MM.1S (cell line): ENCODE results near the gene MSI2.

Experiments used
- DNase-seq: peaks from one replicate; pipeline ENCODE4 v3.0.0-alpha.2; 2015
- H2AFZ ChIP-seq: fragments of 300-600 bp; sonication (generic); 2 replicates; pipeline ENCODE4 v1.6.0; 2016; ENCODE audit warnings: antibody characterized with exemption, low read length
- H3F3A ChIP-seq: fragments of 300-600 bp; sonication (generic); 2 replicates; pipeline ENCODE4 v1.6.1; 2016; ENCODE audit warnings: mild to moderate bottlenecking, antibody characterized with exemption, low read length, moderate library complexity, mixed read lengths; ENCODE audit not compliant: insufficient read depth
- H3K27ac ChIP-seq: fragments of 300-600 bp; sonication (generic); 2 replicates; pipeline ENCODE4 v1.5.1; 2016; ENCODE audit warnings: mild to moderate bottlenecking, low read length
- H3K27me3 ChIP-seq: fragments of 300-600 bp; sonication (generic); replicated peaks from 2 replicates; pipeline ENCODE4 v1.6.0; 2016; ENCODE audit warnings: low read length; ENCODE audit not compliant: insufficient read depth
- H3K36me3 ChIP-seq: fragments of 300-600 bp; sonication (generic); replicated peaks from 2 replicates; pipeline ENCODE4 v1.6.1; 2016; ENCODE audit warnings: mild to moderate bottlenecking, low read length, mixed read lengths; ENCODE audit not compliant: insufficient read depth
- H3K4me1 ChIP-seq: fragments of 300-600 bp; sonication (generic); 2 replicates; pipeline ENCODE4 v1.6.1; 2016; ENCODE audit warnings: low read length, mixed read lengths
- H3K4me2 ChIP-seq: fragments of 300-600 bp; sonication (generic); 2 replicates; pipeline ENCODE4 v1.6.0; 2016; ENCODE audit warnings: low read depth, low read length
- H3K4me3 ChIP-seq: fragments of 300-600 bp; sonication (generic); 2 replicates; pipeline ENCODE4 v1.5.1; 2016; ENCODE audit warnings: low read length, mixed read lengths
- H3K79me2 ChIP-seq: fragments of 300-600 bp; sonication (generic); 2 replicates; pipeline ENCODE4 v1.6.1; 2016; ENCODE audit warnings: mixed run types, low read length, mixed read lengths
- H3K9ac ChIP-seq: fragments of 300-600 bp; sonication (generic); 2 replicates; pipeline ENCODE4 v1.6.1; 2016; ENCODE audit warnings: low read length, mixed read lengths
- H3K9me2 ChIP-seq: fragments of 300-600 bp; sonication (generic); replicated peaks from 2 replicates; pipeline ENCODE4 v1.6.1; 2016; ENCODE audit warnings: mild to moderate bottlenecking, low read length, mixed read lengths; ENCODE audit not compliant: insufficient read depth
- H3K9me3 ChIP-seq: fragments of 300-600 bp; sonication (generic); replicated peaks from 2 replicates; pipeline ENCODE4 v1.6.1; 2016; ENCODE audit warnings: mild to moderate bottlenecking, low read length, mixed read lengths; ENCODE audit not compliant: insufficient read depth
- H4K20me1 ChIP-seq: fragments of 300-600 bp; sonication (generic); 2 replicates; pipeline ENCODE4 v1.6.1; 2016; ENCODE audit warnings: mild to moderate bottlenecking, low read length, moderate library complexity, mixed read lengths; ENCODE audit not compliant: insufficient read depth
- EZH2 ChIP-seq: fragments of 300-600 bp; sonication (generic); optimal IDR thresholded peaks from 2 replicates; pipeline ENCODE3; 2017; ENCODE audit warnings: low read depth, mild to moderate bottlenecking, antibody characterized with exemption, low read length, mixed read lengths
- EZH2phosphoT487 ChIP-seq: fragments of 300-600 bp; sonication (generic); IDR thresholded peaks from 2 replicates; pipeline ENCODE4 v1.6.1; 2018; ENCODE audit warnings: antibody characterized with exemption, low read length
- TF ChIP-seq, protein P1 (sequence below): fragments of 300-600 bp; sonication (generic); IDR thresholded peaks from 2 replicates; pipeline ENCODE4 v1.5.1; 2016; ENCODE audit warnings: antibody characterized with exemption, low read length, mixed read lengths

Gene MSI2

DNA sequence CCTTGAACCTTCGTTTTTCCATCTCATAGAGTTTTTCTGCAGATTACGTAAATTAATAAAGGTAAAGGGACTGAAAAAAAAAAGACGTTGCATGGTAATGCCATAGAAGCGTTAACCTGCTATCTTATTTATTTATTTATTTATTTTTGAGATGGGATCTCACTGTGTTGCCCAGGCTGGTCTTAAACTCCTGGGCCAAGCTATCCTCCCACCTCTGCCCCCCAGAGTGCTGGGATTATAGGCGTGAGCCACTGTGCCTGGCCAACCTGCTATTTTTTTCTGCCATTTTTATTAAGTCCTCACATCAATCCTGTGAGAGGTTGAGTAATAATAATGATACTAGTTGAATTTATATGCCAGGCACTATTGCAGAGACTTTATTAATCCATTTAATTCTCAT lies 7.9 kb downstream of the MSI2 start:
- Histone ChIP-seq H3K79me2 (peaks cover 94% of the 10 kb centered on the region), H3F3A (no peaks in the 10 kb centered on the region), H3K27ac (no peak overlapping the region), H3K9ac (no peak overlapping the region), H3K4me3 (no peak overlapping the region), H3K27me3 (no peaks in the 10 kb centered on the region), H3K9me2 (no peaks in the 10 kb centered on the region), H3K4me2 (no peak overlapping the region), H3K4me1 (peaks cover 11% of the 10 kb centered on the region), H3K36me3 (peaks cover 20% of the 10 kb centered on the region; the same call in 1 of the 2 replicates), H3K9me3 (no peaks in the 10 kb centered on the region), H4K20me1 (no peaks in the 10 kb centered on the region), H2AFZ (no peak overlapping the region)
- TF ChIP-seq, protein P1, sequence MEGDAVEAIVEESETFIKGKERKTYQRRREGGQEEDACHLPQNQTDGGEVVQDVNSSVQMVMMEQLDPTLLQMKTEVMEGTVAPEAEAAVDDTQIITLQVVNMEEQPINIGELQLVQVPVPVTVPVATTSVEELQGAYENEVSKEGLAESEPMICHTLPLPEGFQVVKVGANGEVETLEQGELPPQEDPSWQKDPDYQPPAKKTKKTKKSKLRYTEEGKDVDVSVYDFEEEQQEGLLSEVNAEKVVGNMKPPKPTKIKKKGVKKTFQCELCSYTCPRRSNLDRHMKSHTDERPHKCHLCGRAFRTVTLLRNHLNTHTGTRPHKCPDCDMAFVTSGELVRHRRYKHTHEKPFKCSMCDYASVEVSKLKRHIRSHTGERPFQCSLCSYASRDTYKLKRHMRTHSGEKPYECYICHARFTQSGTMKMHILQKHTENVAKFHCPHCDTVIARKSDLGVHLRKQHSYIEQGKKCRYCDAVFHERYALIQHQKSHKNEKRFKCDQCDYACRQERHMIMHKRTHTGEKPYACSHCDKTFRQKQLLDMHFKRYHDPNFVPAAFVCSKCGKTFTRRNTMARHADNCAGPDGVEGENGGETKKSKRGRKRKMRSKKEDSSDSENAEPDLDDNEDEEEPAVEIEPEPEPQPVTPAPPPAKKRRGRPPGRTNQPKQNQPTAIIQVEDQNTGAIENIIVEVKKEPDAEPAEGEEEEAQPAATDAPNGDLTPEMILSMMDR = no peak
- TF ChIP-seq EZH2 = no peak
- DNase-seq = no peak

DNA sequence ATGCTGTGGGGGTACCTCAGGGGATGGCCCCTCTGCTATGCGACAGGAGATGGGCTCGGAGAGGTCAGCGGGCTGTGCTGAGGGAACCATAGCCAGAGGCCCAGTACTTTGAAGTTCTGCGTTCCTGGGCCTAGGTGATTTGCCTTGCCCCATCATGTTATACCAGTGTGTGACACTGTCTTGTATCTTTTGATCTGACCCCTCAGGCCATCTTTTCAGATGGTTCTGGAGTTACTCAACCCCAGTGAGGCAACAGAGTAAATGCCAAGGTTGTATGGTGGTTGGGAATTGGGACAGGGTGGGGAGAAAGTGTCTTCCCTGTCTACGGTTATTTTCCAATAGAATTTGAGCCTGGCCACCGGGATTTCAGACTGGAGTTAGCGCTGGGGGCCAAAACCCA lies 8.5 kb downstream of the MSI2 start:
- TF ChIP-seq EZH2 = no peak
- TF ChIP-seq, protein P1 = no peak
- TF ChIP-seq EZH2phosphoT487 = no peak
- H2AFZ ChIP-seq = no peak overlapping the region
- no peak overlapping the region for H3K9ac ChIP-seq
- no peak overlapping the region for H3K4me3 ChIP-seq
- peaks cover 6% of the 10 kb centered on the region for H3K4me1 ChIP-seq
- no peak overlapping the region for H3K4me2 ChIP-seq
- no peak overlapping the region for H3K27ac ChIP-seq
- peaks cover 20% of the 10 kb centered on the region for H3K36me3 ChIP-seq
- no peaks in the 10 kb centered on the region for H3F3A ChIP-seq
- H3K9me2 ChIP-seq = no peaks in the 10 kb centered on the region
- no peaks in the 10 kb centered on the region for H4K20me1 ChIP-seq
- no peaks in the 10 kb centered on the region for H3K9me3 ChIP-seq
- DNase-seq = no peak
- no peaks in the 10 kb centered on the region for H3K27me3 ChIP-seq
- H3K79me2 ChIP-seq = peaks cover 94% of the 10 kb centered on the region

DNA sequence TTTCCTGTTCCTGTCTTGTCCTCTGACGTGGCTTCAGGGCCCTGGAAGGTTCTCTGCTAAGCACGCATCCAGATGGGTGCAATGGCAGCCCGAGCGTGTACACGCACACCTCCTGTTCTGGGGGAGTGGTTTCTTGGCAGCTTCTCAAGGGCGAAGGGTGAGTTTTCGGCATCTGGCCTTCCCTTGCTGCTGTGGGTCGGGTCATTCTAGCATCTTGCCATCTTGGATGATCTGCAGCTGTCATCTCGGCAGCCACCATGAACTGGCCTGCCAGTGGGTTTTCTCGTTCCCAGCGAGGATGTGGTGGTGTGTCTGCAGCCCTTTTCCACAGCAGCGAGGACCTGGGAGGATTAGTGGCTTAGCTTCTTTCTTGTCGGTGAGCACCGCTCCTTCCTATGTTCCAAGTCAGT lies 10.6 kb downstream of the MSI2 start:
- Histone ChIP-seq H3K36me3 (peaks cover 12% of the 10 kb centered on the region), H3F3A (no peaks in the 10 kb centered on the region), H3K9me3 (no peaks in the 10 kb centered on the region), H3K27ac (no peak overlapping the region), H3K4me1 (peaks cover 2% of the 10 kb centered on the region), H4K20me1 (no peaks in the 10 kb centered on the region), H3K4me2 (no peak overlapping the region), H3K4me3 (no peak overlapping the region), H3K27me3 (no peaks in the 10 kb centered on the region), H3K79me2 (peaks cover 94% of the 10 kb centered on the region), H2AFZ (no peak overlapping the region), H3K9ac (no peak overlapping the region), H3K9me2 (no peaks in the 10 kb centered on the region)
- DNase-seq = no peak
- TF ChIP-seq, protein P1 = no peak
- no peak for TF ChIP-seq EZH2
- TF ChIP-seq EZH2phosphoT487 = no peak
